GM19395 (cell line): ENCODE data around the gene DNAJC12.
"Not testable (repeated sequence)": the region's sequence is repeated elsewhere in the genome, so short reads cannot be mapped to it uniquely, and the experiment has no call there.

ENCODE experiments used
- ATAC-seq: cut with Tn5 transposase; IDR thresholded peaks from one replicate; pipeline ENCODE4 v1.9.1; 2021; ENCODE audit warnings: mild to moderate bottlenecking, moderate library complexity; ENCODE audit not compliant: unreplicated experiment

Gene DNAJC12

GRCh38 chr10:67770537-67770936 is 67.5 kb downstream of the DNAJC12 start:
- peak; percentile 70 for ATAC-seq

- no peak for ATAC-seq
Observed at GRCh38 chr10:67767244-67767643, 70.7 kb downstream of the DNAJC12 start.

GRCh38 chr10:67764012-67764822 is 73.8 kb downstream of the DNAJC12 start:
- ATAC-seq = peak; percentile 88

- peak; percentile 32 for ATAC-seq
Observed at GRCh38 chr10:67763499-67764011, 74.4 kb downstream of the DNAJC12 start.

GRCh38 chr10:67762567-67762966 is 75.4 kb downstream of the DNAJC12 start:
- ATAC-seq = not testable (repeated sequence)

GRCh38 chr10:67760272-67760671 is 77.7 kb downstream of the DNAJC12 start:
- ATAC-seq = no peak
